DOHH2 (cell line): Measurements from ENCODE around the gene MVK.

Experiments used
- H3F3A ChIP-seq: fragments of 200-600 bp; sonication (generic), shearing (Covaris generic); 2 replicates; pipeline ENCODE4 v1.6.0; 2016; ENCODE audit warnings: antibody characterized with exemption, mild to moderate bottlenecking; ENCODE audit not compliant: control insufficient read depth, insufficient read depth
- H3K27ac ChIP-seq: fragments of 200-600 bp; sonication (generic); 2 replicates; pipeline ENCODE4 v1.5.1; 2014; ENCODE audit warnings: low read depth, mild to moderate bottlenecking, low read length, moderate library complexity
- H3K27me3 ChIP-seq: fragments of 200-600 bp; sonication (generic); 2 replicates; pipeline ENCODE4 v1.6.1; 2014; ENCODE audit warnings: mild to moderate bottlenecking, low read length, mixed read lengths; ENCODE audit not compliant: control insufficient read depth
- H3K36me3 ChIP-seq: fragments of 200-600 bp; sonication (generic); 2 replicates; pipeline ENCODE4 v1.6.1; 2014; ENCODE audit warnings: mild to moderate bottlenecking, low read length, moderate library complexity, mixed read lengths; ENCODE audit not compliant: control insufficient read depth
- H3K4me1 ChIP-seq: fragments of 200-600 bp; sonication (generic); 2 replicates; pipeline ENCODE4 v1.6.1; 2014; ENCODE audit warnings: mild to moderate bottlenecking, low read length, mixed read lengths; ENCODE audit not compliant: control insufficient read depth
- H3K4me2 ChIP-seq: fragments of 200-600 bp; sonication (generic); 2 replicates; pipeline ENCODE4 v1.6.0; 2014; ENCODE audit warnings: mild to moderate bottlenecking, low read length, moderate library complexity
- H3K4me3 ChIP-seq: fragments of 200-600 bp; sonication (generic); 2 replicates; pipeline ENCODE4 v1.5.1; 2014; ENCODE audit warnings: mild to moderate bottlenecking, low read length, mixed read lengths
- H3K79me2 ChIP-seq: fragments of 200-600 bp; sonication (generic); 2 replicates; pipeline ENCODE4 v1.6.1; 2014; ENCODE audit warnings: mild to moderate bottlenecking, low read length, mixed read lengths; ENCODE audit not compliant: control insufficient read depth
- H3K9me2 ChIP-seq: fragments of 200-600 bp; sonication (generic); replicated peaks from 2 replicates; pipeline ENCODE4 v1.6.1; 2014; ENCODE audit warnings: mild to moderate bottlenecking, low read length, mixed read lengths; ENCODE audit not compliant: control insufficient read depth
- H3K9me3 ChIP-seq: fragments of 200-600 bp; sonication (generic); 2 replicates; pipeline ENCODE4 v1.6.1; 2014; ENCODE audit warnings: antibody characterized with exemption, low read length, mixed read lengths; ENCODE audit not compliant: control insufficient read depth, insufficient read depth
- H4K20me1 ChIP-seq: fragments of 200-600 bp; sonication (generic); 2 replicates; pipeline ENCODE4 v1.6.0; 2014; ENCODE audit warnings: low read depth, mild to moderate bottlenecking, antibody characterized with exemption, low read length, moderate library complexity; ENCODE audit not compliant: control insufficient read depth, insufficient read depth
- EZH2phosphoT487 ChIP-seq: fragments of 200-600 bp; sonication (generic); IDR thresholded peaks from 2 replicates; pipeline ENCODE4 v1.6.1; 2017; ENCODE audit warnings: borderline replicate concordance, mild to moderate bottlenecking, antibody characterized with exemption, low read length, moderate library complexity, mixed read lengths
- TF ChIP-seq, protein P1 (sequence below): fragments of 200-600 bp; sonication (generic); IDR thresholded peaks from one replicate; pipeline ENCODE4 v1.5.1; 2014; ENCODE audit warnings: antibody characterized with exemption, mild to moderate bottlenecking, low read depth, low read length; ENCODE audit not compliant: poor library complexity, severe bottlenecking

MVK gene

DNA sequence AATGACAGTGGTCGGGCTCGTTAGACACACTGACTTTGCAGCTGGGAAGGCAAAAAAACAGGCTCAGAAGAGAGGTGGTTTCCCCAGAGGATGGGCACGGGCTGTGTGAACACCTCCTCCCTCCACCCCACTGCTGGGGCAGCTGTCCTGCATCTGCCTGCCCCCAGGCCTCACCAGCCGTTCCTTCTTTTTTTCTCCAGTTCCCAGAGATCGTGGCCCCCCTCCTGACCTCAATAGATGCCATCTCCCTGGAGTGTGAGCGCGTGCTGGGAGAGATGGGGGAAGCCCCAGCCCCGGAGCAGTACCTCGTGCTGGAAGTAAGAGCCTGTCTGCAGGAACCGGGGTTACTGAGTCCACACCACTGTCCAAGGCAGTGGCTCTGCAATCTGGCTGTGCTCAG, 17.4 kb downstream of the MVK start:
- no peaks in the 10 kb centered on the region for H3K9me3 ChIP-seq
- TF ChIP-seq, protein P1, sequence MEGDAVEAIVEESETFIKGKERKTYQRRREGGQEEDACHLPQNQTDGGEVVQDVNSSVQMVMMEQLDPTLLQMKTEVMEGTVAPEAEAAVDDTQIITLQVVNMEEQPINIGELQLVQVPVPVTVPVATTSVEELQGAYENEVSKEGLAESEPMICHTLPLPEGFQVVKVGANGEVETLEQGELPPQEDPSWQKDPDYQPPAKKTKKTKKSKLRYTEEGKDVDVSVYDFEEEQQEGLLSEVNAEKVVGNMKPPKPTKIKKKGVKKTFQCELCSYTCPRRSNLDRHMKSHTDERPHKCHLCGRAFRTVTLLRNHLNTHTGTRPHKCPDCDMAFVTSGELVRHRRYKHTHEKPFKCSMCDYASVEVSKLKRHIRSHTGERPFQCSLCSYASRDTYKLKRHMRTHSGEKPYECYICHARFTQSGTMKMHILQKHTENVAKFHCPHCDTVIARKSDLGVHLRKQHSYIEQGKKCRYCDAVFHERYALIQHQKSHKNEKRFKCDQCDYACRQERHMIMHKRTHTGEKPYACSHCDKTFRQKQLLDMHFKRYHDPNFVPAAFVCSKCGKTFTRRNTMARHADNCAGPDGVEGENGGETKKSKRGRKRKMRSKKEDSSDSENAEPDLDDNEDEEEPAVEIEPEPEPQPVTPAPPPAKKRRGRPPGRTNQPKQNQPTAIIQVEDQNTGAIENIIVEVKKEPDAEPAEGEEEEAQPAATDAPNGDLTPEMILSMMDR = no peak
- no peak for TF ChIP-seq EZH2phosphoT487
- no peak overlapping the region for H3K27ac ChIP-seq
- no peaks in the 10 kb centered on the region for H3K9me2 ChIP-seq
- H3K36me3 ChIP-seq = peaks cover 75% of the 10 kb centered on the region
- H3F3A ChIP-seq = no peaks in the 10 kb centered on the region
- H3K27me3 ChIP-seq = no peaks in the 10 kb centered on the region
- H3K4me3 ChIP-seq = no peak overlapping the region
- H3K79me2 ChIP-seq = no peaks in the 10 kb centered on the region
- no peak overlapping the region for H3K4me2 ChIP-seq
- H3K4me1 ChIP-seq = no peaks in the 10 kb centered on the region
- no peaks in the 10 kb centered on the region for H4K20me1 ChIP-seq

DNA sequence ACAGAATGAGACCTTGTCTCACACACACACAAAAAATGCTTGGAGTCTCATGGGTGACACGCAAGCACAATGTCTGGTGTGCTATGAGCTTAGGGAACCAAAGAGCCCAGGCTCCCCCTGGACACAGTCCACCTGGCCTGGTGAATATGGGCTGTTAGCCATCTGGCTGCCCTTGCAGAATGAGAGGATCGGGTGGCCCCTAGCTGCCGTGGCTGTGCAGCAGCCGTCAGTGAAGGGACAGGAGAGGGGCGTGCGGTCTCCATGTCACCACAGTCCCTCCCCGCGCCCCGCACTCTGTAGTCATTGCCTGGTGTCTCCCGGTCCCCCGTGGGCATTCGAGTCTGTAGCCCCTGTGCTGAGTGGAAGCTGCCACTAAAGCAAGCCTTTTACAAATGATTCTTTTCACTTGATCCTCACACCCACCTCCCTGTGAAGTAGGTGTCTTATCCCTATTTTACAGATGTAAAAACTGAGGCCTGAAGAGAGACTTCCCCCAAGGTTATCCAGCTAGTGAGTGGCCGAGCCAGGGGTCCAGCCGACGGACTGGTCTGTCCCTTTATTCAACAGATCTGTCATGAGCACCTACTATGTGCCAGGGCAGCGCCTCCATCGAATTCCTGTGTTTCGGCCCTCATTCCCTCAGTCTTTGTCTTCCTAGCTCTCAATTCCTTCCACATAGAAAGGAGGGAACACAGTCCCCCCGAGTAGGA, 18.8 kb downstream of the MVK start:
- H4K20me1 ChIP-seq = no peaks in the 10 kb centered on the region
- no peak overlapping the region for H3K27ac ChIP-seq
- H3K36me3 ChIP-seq = peaks cover 66% of the 10 kb centered on the region
- no peak overlapping the region for H3K4me3 ChIP-seq
- H3K4me2 ChIP-seq = no peak overlapping the region
- no peaks in the 10 kb centered on the region for H3K9me3 ChIP-seq
- no peaks in the 10 kb centered on the region for H3K79me2 ChIP-seq
- no peaks in the 10 kb centered on the region for H3K9me2 ChIP-seq
- H3F3A ChIP-seq = no peaks in the 10 kb centered on the region
- no peaks in the 10 kb centered on the region for H3K27me3 ChIP-seq
- no peak for TF ChIP-seq EZH2phosphoT487
- TF ChIP-seq, protein P1 = no peak
- no peaks in the 10 kb centered on the region for H3K4me1 ChIP-seq

DNA sequence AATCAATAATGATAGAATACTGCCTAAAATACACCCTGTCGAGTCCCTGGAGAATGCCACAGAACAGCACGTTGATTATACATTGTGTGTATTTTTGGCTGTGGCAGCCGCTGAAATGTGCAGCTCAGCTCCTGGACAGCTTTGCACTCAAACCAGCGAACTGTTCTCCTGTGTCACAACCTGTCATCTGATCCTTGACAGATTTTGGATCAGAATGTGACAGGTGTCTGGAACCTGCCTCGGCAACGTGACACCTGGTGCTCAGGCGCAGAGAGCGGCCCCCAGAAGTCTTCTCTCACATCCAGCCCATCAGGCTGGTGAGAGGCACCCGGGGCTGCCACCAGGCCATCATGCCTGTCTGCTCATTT, 19.3 kb downstream of the MVK start:
- Histone ChIP-seq H3K27me3 (no peaks in the 10 kb centered on the region), H3K36me3 (peaks cover 63% of the 10 kb centered on the region), H3K9me2 (no peaks in the 10 kb centered on the region), H3K9me3 (no peaks in the 10 kb centered on the region), H3F3A (no peaks in the 10 kb centered on the region), H4K20me1 (peaks cover 1% of the 10 kb centered on the region; the same call in 1 of the 2 replicates), H3K27ac (no peak overlapping the region), H3K79me2 (no peaks in the 10 kb centered on the region), H3K4me2 (no peak overlapping the region), H3K4me3 (no peak overlapping the region), H3K4me1 (no peaks in the 10 kb centered on the region; the same call in 1 of the 2 replicates)
- TF ChIP-seq EZH2phosphoT487 = no peak
- TF ChIP-seq, protein P1 = no peak
